Mammary epithelial cell (primary cell): ENCODE measurements around the gene KATNA1.

ENCODE experiments used
- CTCF ChIP-seq, 2 donors: IDR thresholded peaks in 1 of 2; conservative IDR thresholded peaks in 1 of 2; 2 replicates each; pipeline ENCODE4 v1.5.1; 2011 to 2012; ENCODE audit warnings: inconsistent platforms in 2 of 2, low read length in 2 of 2, mild to moderate bottlenecking in 2 of 2, control low read depth in 1 of 2, low read depth in 1 of 2; ENCODE audit not compliant: insufficient read depth in 1 of 2; ENCODE audit errors: extremely low read depth in 1 of 2
- EZH2 ChIP-seq: IDR thresholded peaks from 2 replicates; pipeline ENCODE4 v1.6.1; 2012; ENCODE audit warnings: low read length, inconsistent platforms, borderline replicate concordance

- no peak for TF ChIP-seq CTCF (conservative IDR thresholded peaks at IDR 0.05 in 1 of 2, IDR thresholded peaks at IDR 0.05 in 1 of 2; ENCODE audit: extremely low read depth in 1 of 2, insufficient read depth in 1 of 2, low read depth in 1 of 2, low read length in 2 of 2)
- TF ChIP-seq EZH2, result no peak
Measured at GRCh38 chr6:149592983-149593382, 55.5 kb downstream of the KATNA1 start.
